22Rv1 (cell line): ENCODE data around the gene AHSP.

Experiments used
- H3K27ac ChIP-seq: fragments of 450-650 bp; 2 replicates; pipeline ENCODE4 v1.5.1; 2017
- ZFX ChIP-seq: fragments of 450-650 bp; IDR thresholded peaks from 2 replicates; pipeline ENCODE4 v1.6.1; 2017; ENCODE audit warnings: antibody characterized with exemption, borderline replicate concordance
- TF ChIP-seq, protein P1 (sequence below): fragments of 450-650 bp; IDR thresholded peaks from 2 replicates; pipeline ENCODE4 v1.5.1; 2017; ENCODE audit warnings: mild to moderate bottlenecking

The AHSP gene

DNA sequence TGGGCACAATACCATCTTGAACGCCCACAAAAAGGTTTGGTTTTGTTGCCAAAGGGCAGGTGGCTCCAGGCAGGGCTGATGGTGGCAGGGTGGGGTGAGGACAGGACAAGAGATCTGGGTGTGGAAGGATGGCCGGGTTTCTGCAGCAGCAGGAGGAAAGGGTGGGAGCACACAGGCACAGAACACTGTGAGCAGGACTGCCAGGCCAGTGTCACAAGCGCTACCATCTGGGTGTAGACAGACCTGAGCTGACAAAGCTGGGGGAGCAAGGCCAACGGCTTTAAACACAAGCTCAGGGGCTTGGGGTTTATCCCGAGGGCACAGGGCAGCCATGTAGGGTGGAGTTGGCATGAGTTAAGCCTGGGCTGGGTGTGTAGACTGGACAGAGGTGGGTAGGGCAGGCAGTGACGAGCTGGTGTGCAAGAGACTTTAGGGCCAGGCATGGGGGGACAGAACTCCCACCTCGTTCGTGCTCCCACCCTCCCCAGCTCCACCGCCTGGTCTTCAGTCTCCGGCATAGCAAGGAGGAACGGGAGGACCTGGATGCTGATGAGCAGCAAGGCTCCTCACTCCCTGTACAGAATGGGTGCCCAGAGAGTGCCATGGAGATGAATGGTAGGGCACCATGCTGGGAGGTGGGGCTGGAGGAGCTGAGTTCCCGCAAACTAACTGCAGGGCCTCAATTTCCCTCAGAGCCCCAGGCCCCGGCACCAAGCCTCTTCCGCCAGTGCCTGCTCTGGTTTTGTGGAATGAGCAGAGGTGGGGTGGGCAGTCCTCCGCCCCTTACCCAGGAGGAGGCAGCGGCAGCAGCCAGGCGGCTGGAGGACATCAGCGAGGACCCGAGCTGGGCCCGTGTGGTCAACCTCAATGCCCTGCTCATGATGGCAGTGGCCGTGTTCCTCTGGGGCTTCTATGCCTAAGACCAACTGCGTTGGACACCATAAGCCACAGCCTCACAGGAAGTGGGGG, 37.8 kb upstream of the AHSP start:
- H3K27ac ChIP-seq = no peak overlapping the region
- TF ChIP-seq, protein P1, sequence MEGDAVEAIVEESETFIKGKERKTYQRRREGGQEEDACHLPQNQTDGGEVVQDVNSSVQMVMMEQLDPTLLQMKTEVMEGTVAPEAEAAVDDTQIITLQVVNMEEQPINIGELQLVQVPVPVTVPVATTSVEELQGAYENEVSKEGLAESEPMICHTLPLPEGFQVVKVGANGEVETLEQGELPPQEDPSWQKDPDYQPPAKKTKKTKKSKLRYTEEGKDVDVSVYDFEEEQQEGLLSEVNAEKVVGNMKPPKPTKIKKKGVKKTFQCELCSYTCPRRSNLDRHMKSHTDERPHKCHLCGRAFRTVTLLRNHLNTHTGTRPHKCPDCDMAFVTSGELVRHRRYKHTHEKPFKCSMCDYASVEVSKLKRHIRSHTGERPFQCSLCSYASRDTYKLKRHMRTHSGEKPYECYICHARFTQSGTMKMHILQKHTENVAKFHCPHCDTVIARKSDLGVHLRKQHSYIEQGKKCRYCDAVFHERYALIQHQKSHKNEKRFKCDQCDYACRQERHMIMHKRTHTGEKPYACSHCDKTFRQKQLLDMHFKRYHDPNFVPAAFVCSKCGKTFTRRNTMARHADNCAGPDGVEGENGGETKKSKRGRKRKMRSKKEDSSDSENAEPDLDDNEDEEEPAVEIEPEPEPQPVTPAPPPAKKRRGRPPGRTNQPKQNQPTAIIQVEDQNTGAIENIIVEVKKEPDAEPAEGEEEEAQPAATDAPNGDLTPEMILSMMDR = no peak
- TF ChIP-seq ZFX = no peak

DNA sequence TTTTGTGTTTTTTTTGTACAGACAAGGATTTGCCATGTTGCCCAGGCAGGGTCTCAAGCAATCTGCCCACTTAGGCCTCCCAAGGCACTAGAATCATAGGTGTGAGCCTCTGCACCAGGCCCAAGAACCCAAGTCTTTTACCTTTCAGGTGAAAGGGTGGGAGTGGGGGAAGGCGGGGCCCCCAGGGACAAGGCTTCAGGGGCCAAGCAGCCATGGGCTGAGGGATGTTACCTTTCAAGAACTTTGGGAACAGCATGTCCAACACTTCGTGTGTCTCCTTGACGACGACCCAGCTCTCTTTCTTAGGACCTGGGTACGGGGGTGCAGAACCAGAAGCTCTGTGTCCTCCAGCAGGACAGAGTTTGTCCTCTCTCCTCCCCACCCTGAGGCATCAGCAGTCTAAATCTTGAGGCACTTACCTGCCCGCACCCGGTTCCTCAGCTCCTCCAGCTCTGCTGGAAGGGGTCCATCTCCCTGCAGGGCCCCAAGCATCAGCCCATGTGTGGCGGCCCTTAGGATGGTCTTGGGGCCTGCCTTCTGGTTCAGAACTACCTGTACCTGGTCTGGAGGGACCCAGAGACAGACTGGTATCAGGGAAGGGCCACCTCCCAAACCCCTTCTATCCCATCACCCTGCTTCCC, 35.8 kb upstream of the AHSP start:
- no peak overlapping the region for H3K27ac ChIP-seq
- no peak for TF ChIP-seq ZFX
- TF ChIP-seq, protein P1 = no peak

DNA sequence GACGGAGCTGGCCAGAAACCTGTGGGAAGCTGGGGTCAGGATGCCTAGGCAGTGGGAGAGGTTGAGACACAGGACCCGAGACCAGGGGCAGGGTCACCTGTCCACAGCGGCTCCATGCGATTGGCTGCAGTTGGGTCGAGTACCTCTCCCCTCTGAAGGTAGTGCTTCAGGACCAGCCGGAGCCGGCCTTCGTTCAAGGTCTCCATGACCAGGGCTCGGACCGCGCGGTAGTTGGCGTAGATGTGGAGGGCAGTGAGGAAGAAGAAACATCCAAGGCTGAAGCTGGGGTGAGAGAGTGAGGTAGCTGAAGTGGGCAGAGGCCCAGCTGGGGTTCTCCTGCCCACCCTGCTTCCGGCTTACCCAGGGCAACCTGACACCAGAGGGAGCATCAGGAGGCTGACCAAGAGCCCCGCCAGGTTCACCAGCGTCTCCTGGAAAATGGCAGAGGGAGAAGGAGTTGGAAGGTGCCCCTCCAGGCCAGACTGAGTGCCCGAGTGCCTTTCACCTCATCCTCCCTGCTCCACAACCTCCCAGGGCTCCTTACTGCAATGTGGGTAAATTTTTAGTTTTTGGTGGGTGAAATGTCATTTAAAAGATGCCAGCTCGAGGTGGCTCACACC, 34.1 kb upstream of the AHSP start:
- TF ChIP-seq ZFX = no peak
- TF ChIP-seq, protein P1 = no peak
- H3K27ac ChIP-seq = no peak overlapping the region

DNA sequence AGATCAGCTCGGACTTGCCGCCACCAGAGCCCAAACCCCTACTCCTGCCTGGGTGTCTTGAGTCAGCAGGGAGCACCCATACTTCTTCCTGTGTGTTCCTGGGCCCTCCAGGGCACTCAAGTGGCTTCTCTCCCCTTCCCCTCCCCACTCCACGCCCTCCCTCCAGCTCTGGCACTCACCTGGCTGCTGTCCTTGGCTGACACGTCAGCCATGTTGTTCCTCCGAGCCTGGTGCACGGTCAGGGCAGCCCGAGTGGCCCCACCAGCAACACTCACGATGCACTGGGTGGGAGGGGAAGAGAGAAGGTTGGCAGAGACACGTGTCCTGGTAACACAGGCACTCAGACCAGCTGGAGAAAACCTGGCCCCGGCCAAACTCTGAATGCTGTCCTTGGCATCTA, 31.0 kb upstream of the AHSP start:
- H3K27ac ChIP-seq = no peak overlapping the region
- no peak for TF ChIP-seq ZFX
- TF ChIP-seq, protein P1 = no peak

DNA sequence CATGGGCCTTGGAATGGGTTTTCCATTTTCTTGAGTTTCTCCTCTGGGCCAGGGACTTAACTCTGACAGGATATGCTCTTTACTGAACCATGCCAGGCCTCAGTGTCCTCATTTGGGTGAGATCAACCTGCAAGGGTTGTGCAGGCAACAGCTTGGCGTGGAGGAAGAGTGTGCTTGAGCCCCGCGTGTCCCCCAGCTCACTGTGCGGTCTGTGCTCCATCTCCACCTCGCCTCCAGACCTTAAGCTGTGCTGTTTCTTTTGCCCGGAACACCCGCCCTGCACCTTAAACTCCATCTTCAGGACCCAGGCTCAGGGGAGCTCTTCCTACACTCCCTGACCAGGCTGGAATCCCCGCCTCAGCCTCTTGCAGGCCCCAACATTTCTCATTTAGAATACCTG, 29.2 kb upstream of the AHSP start:
- no peak for TF ChIP-seq ZFX
- TF ChIP-seq, protein P1 = no peak
- H3K27ac ChIP-seq = no peak overlapping the region

DNA sequence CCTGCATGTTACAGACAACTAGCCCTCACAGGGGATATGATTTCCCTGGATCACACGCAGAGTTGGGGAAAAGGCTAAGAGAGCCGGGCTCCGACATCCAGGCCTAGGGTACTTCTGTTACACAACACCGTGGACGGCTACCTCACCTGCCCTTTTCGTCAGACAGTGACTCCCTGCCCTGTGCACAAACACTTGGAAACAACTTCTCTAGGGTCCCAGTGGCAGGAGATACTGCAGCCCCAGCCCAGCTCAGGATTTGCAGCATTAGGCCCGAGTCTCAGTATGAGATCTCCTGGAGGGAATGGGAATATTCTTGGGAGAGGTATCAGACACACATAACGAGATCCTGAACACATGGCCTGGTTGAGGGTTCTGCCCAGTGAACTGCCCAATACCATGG, 27.8 kb upstream of the AHSP start:
- no peak overlapping the region for H3K27ac ChIP-seq
- TF ChIP-seq, protein P1 = no peak
- TF ChIP-seq ZFX = no peak
